Measurements from ENCODE around the gene IL13RA1.
"Not testable (repeated sequence)": the region's sequence is repeated elsewhere in the genome, so short reads cannot be mapped to it uniquely, and the experiment has no call there.

Gene IL13RA1

GRCh38 chrX:118730500-118731247, 3.3 kb downstream of the IL13RA1 start:
- DNase-seq: no peak

- not testable (repeated sequence) for DNase-seq
Observed at GRCh38 chrX:118732551-118732950, 5.1 kb downstream of the IL13RA1 start.

- no peak for DNase-seq
Observed at GRCh38 chrX:118734909-118735308, 7.5 kb downstream of the IL13RA1 start.

- DNase-seq: no peak
Observed at GRCh38 chrX:118736394-118737010, 9.1 kb downstream of the IL13RA1 start.

GRCh38 chrX:118739577-118739976, 12.2 kb downstream of the IL13RA1 start:
- DNase-seq: no peak

GRCh38 chrX:118740276-118740889, 13.0 kb downstream of the IL13RA1 start:
- DNase-seq: no peak

GRCh38 chrX:118742176-118742575, 14.8 kb downstream of the IL13RA1 start:
- no peak for DNase-seq

GRCh38 chrX:118745570-118745969, 18.2 kb downstream of the IL13RA1 start:
- no peak for DNase-seq

- no peak for DNase-seq
Observed at GRCh38 chrX:118751950-118752783, 24.8 kb downstream of the IL13RA1 start.

GRCh38 chrX:118755633-118756032, 28.2 kb downstream of the IL13RA1 start:
- no peak for DNase-seq

GRCh38 chrX:118756101-118756500, 28.7 kb downstream of the IL13RA1 start:
- DNase-seq: no peak

GRCh38 chrX:118758511-118758910, 31.1 kb downstream of the IL13RA1 start:
- no peak for DNase-seq

GRCh38 chrX:118760025-118760424, 32.6 kb downstream of the IL13RA1 start:
- no peak for DNase-seq

- DNase-seq: no peak
Observed at GRCh38 chrX:118761939-118762707, 34.7 kb downstream of the IL13RA1 start.

- DNase-seq: no peak
Observed at GRCh38 chrX:118763489-118763888, 36.1 kb downstream of the IL13RA1 start.

GRCh38 chrX:118764122-118764521, 36.7 kb downstream of the IL13RA1 start:
- no peak for DNase-seq

- DNase-seq: no peak
Observed at GRCh38 chrX:118770133-118770760, 42.8 kb downstream of the IL13RA1 start.

GRCh38 chrX:118772051-118772450, 44.6 kb downstream of the IL13RA1 start:
- DNase-seq: no peak

GRCh38 chrX:118773782-118774181, 46.4 kb downstream of the IL13RA1 start:
- no peak for DNase-seq

GRCh38 chrX:118779581-118779980, 52.2 kb downstream of the IL13RA1 start:
- no peak for DNase-seq

GRCh38 chrX:118780509-118780908, 53.1 kb downstream of the IL13RA1 start:
- DNase-seq: no peak

GRCh38 chrX:118780911-118781310, 53.5 kb downstream of the IL13RA1 start:
- DNase-seq: no peak

All from DMS 273 treated with DMSO at 0.1 percent for 48 hours (cell line).